GM18868 (cell line): ENCODE data around the gene ARPC1A.
"Not testable (repeated sequence)": the region's sequence is repeated elsewhere in the genome, so short reads cannot be mapped to it uniquely, and the experiment has no call there.

Experiments used
- ATAC-seq: cut with Tn5 transposase; IDR thresholded peaks from one replicate; pipeline ENCODE4 v1.9.1; 2021; ENCODE audit warnings: mild to moderate bottlenecking, moderate library complexity; ENCODE audit not compliant: unreplicated experiment

ARPC1A gene

GRCh38 chr7:99368750-99369389, 43.2 kb downstream of the ARPC1A start:
- no peak for ATAC-seq

GRCh38 chr7:99369767-99370391, 44.2 kb downstream of the ARPC1A start:
- no peak for ATAC-seq

- no peak for ATAC-seq
Observed at GRCh38 chr7:99371376-99371920, 45.8 kb downstream of the ARPC1A start.

GRCh38 chr7:99372275-99373090, 46.8 kb downstream of the ARPC1A start:
- ATAC-seq, result no peak

- ATAC-seq, result no peak
Observed at GRCh38 chr7:99373091-99374066, 47.7 kb downstream of the ARPC1A start.

GRCh38 chr7:99374111-99375064, 48.7 kb downstream of the ARPC1A start, which contains the start of gene ARPC1B:
Gene ARPC1B, plus strand, starts transcription at chr7:99374730. Its CDS starts 10,985 bp downstream, at chr7:99385715.
- peak; percentile 62 for ATAC-seq

GRCh38 chr7:99375070-99375807, 49.5 kb downstream of the ARPC1A start:
- ATAC-seq, result peak; percentile 41

- ATAC-seq, result no peak
Observed at GRCh38 chr7:99379043-99379577, 53.4 kb downstream of the ARPC1A start.

GRCh38 chr7:99379693-99380031, 54.0 kb downstream of the ARPC1A start:
- ATAC-seq, result not testable (repeated sequence)

GRCh38 chr7:99380032-99380822, 54.5 kb downstream of the ARPC1A start:
- ATAC-seq, result peak; percentile 36

- peak; percentile 86 for ATAC-seq
Observed at GRCh38 chr7:99380823-99381663, 55.3 kb downstream of the ARPC1A start.

GRCh38 chr7:99381664-99382075, 56.0 kb downstream of the ARPC1A start:
- ATAC-seq, result no peak

GRCh38 chr7:99383203-99383602, 57.5 kb downstream of the ARPC1A start:
- ATAC-seq, result no peak

- ATAC-seq, result no peak
Observed at GRCh38 chr7:99383791-99384370, 58.2 kb downstream of the ARPC1A start.

- ATAC-seq, result no peak
Observed at GRCh38 chr7:99384523-99384922, 58.8 kb downstream of the ARPC1A start.

GRCh38 chr7:99385564-99385963, 59.9 kb downstream of the ARPC1A start:
- ATAC-seq, result no peak
